ENCODE measurements around the gene KCNG2. TPM values are rescaled to one million over a fixed set of nuclear protein-coding genes. Genes with fewer than 3 reads are reported as not detected.

The KCNG2 gene
- total RNA-seq, 1 experiment from 2014 or later: not detected

DNA sequence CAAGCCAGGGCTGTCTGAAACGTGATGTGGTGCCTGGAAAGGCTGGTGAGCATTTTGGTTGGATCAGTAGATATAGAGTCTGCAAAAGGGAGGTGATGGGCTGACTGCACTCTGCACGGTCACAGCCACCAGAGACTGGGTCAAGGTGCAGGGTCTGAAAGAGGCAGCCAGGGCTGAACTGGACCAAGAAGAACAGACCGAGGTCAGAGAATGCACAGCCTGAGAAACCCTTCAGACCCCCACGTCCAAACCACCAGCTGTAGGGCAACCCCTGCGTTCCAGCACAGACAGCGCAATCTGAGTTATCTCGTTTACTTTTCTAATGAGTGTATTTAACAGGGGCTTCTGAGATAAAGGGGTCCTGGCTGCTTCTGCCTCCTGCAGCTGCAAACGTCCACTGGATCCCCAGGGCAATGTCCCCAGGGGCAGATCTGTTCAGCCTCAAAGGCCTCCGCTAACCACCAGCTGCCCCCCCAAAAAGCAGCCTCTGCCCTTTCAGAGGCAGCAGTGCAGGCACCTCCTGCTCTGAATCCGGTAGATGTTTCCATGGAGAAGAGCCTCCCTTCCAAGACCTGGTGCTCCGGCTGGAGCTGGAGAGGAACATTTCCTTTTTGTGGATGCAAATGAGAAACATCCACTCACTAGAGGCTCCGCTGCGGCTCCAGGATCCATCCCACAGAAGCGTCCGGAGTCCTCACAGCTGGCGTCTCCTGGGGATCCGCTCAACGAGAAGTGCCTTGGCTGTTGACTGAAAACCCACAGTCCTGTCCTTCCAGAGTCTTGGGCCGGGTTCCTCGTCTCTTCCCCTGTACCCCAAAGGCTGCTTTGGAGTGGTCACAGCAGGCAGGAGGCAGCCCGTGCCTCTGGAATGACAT, 970 bp upstream of the KCNG2 start:
- no peaks in the 10 kb centered on the region for H3K9me2 ChIP-seq (ENCODE audit: insufficient read depth)
- H3K9me3 ChIP-seq (ENCODE audit: control insufficient read depth in 1 of 2, insufficient read depth in 1 of 2, low read depth in 1 of 2, low read length in 2 of 2): no peaks in the 10 kb centered on the region
- no peak for DNase-seq (ENCODE audit: low read depth, low spot score)
- H3K27ac ChIP-seq (ENCODE audit: low read depth, low read length): no peak overlapping the region
- ChIA-PET CTCF (no interaction called here), POLR2A (no interaction called here), RAD21 (ENCODE audit: low non-redundant PET in 1 of 2, low total read pairs in 2 of 2, uncharacterized antibody in 2 of 2, unreplicated experiment in 2 of 2) (no interaction called here)
- no peak overlapping the region for H3K4me3 ChIP-seq (replicated peaks in 1 of 2; ENCODE audit: low read depth in 1 of 2, low read length in 2 of 2)
- no peaks in the 10 kb centered on the region for H3K4me1 ChIP-seq (ENCODE audit: control insufficient read depth in 1 of 2, insufficient read depth in 2 of 2, low read length in 2 of 2)
- H2AFZ ChIP-seq (ENCODE audit: low read depth, low read length, poor library complexity, severe bottlenecking): no peak overlapping the region
- H3K79me2 ChIP-seq (ENCODE audit: insufficient read depth, low read length): no peaks in the 10 kb centered on the region
- H4K20me1 ChIP-seq (ENCODE audit: insufficient read depth): no peaks in the 10 kb centered on the region
- TF ChIP-seq CBX3 (IDR thresholded peaks at IDR 0.05; ENCODE audit: low read depth) (no peak), TCF7L2 (IDR thresholded peaks at IDR 0.05; ENCODE audit: borderline replicate concordance, extremely low read depth, insufficient read depth, insufficient read length) (no peak), RAD21 (IDR thresholded peaks at IDR 0.05; ENCODE audit: low read depth) (no peak), EZH2 (IDR thresholded peaks at IDR 0.05) (no peak)
- no peak for ATAC-seq
- no TSS peak for BruUV-seq (replicated peaks)
- no peaks in the 10 kb centered on the region for H3K27me3 ChIP-seq (ENCODE audit: insufficient read depth, low read length)
- no peak overlapping the region for H3K9ac ChIP-seq (ENCODE audit: low read length)
- H3K4me2 ChIP-seq (ENCODE audit: low read length): no peak overlapping the region
- intact Hi-C loops (cut with micrococcal nuclease): no loop called here
- no peaks in the 10 kb centered on the region for H3K36me3 ChIP-seq (ENCODE audit: control insufficient read depth in 1 of 2, insufficient read depth in 2 of 2, low read length in 2 of 2)

DNA sequence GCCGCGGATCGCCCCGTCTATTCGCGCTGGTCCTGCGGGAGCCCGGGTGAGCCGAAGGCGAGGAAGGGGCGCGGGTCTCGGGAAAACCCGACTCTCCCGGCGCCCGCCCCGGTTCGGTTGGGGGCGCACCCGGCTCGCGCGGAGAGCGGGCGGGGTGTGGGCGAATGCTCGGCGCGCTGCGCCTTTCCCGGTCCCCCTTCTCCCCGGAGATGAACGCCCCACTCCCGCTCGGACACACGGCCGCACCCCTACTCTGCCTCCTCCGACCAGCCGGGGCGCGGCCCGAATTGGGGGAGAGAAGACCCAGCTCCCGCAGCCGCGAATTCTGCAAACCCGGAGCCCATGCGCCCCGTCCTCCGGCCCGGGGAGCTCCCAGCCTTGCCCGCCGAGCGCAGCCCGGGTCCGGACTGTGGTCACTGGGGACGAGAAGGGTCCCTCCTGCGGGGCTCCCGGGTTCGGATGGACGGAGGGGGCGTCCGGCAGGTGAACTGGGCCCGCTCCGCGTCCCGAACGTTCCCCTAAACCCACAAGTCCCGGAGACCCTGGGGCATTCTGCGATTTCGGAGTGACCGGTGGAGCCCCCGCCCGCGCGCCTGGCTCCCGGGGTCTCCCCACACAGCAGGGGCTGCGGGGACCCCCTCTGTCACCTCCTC, 734 bp downstream of the KCNG2 start:
- Histone ChIP-seq H3K4me1 (ENCODE audit: control insufficient read depth in 1 of 2, insufficient read depth in 2 of 2, low read length in 2 of 2) (no peaks in the 10 kb centered on the region), H3K4me3 (replicated peaks in 1 of 2; ENCODE audit: low read depth in 1 of 2, low read length in 2 of 2) (no peak overlapping the region), H3K36me3 (ENCODE audit: control insufficient read depth in 1 of 2, insufficient read depth in 2 of 2, low read length in 2 of 2) (no peaks in the 10 kb centered on the region), H3K27ac (ENCODE audit: low read depth, low read length) (no peak overlapping the region), H4K20me1 (ENCODE audit: insufficient read depth) (no peaks in the 10 kb centered on the region), H3K4me2 (ENCODE audit: low read length) (no peak overlapping the region), H3K9me3 (ENCODE audit: control insufficient read depth in 1 of 2, insufficient read depth in 1 of 2, low read depth in 1 of 2, low read length in 2 of 2) (no peaks in the 10 kb centered on the region), H2AFZ (ENCODE audit: low read depth, low read length, poor library complexity, severe bottlenecking) (no peak overlapping the region), H3K9me2 (ENCODE audit: insufficient read depth) (no peaks in the 10 kb centered on the region), H3K27me3 (ENCODE audit: insufficient read depth, low read length) (no peaks in the 10 kb centered on the region), H3K79me2 (ENCODE audit: insufficient read depth, low read length) (no peaks in the 10 kb centered on the region), H3K9ac (ENCODE audit: low read length) (no peak overlapping the region)
- intact Hi-C loops (cut with micrococcal nuclease): no loop called here
- no TSS peak for BruUV-seq (replicated peaks)
- TF ChIP-seq, protein P1, sequence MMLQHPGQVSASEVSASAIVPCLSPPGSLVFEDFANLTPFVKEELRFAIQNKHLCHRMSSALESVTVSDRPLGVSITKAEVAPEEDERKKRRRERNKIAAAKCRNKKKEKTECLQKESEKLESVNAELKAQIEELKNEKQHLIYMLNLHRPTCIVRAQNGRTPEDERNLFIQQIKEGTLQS (IDR thresholded peaks at IDR 0.05): no peak
- TF ChIP-seq, protein P2, sequence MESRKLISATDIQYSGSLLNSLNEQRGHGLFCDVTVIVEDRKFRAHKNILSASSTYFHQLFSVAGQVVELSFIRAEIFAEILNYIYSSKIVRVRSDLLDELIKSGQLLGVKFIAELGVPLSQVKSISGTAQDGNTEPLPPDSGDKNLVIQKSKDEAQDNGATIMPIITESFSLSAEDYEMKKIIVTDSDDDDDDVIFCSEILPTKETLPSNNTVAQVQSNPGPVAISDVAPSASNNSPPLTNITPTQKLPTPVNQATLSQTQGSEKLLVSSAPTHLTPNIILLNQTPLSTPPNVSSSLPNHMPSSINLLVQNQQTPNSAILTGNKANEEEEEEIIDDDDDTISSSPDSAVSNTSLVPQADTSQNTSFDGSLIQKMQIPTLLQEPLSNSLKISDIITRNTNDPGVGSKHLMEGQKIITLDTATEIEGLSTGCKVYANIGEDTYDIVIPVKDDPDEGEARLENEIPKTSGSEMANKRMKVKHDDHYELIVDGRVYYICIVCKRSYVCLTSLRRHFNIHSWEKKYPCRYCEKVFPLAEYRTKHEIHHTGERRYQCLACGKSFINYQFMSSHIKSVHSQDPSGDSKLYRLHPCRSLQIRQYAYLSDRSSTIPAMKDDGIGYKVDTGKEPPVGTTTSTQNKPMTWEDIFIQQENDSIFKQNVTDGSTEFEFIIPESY (IDR thresholded peaks at IDR 0.05; ENCODE audit: extremely low read depth, insufficient replicate concordance, low read length): no peak
- TF ChIP-seq ELF1 (IDR thresholded peaks at IDR 0.05; ENCODE audit: borderline replicate concordance, low read depth) (no peak), POLR2AphosphoS5 (IDR thresholded peaks at IDR 0.05; ENCODE audit: low read depth, low read length) (no peak)
- TF ChIP-seq, protein P3, sequence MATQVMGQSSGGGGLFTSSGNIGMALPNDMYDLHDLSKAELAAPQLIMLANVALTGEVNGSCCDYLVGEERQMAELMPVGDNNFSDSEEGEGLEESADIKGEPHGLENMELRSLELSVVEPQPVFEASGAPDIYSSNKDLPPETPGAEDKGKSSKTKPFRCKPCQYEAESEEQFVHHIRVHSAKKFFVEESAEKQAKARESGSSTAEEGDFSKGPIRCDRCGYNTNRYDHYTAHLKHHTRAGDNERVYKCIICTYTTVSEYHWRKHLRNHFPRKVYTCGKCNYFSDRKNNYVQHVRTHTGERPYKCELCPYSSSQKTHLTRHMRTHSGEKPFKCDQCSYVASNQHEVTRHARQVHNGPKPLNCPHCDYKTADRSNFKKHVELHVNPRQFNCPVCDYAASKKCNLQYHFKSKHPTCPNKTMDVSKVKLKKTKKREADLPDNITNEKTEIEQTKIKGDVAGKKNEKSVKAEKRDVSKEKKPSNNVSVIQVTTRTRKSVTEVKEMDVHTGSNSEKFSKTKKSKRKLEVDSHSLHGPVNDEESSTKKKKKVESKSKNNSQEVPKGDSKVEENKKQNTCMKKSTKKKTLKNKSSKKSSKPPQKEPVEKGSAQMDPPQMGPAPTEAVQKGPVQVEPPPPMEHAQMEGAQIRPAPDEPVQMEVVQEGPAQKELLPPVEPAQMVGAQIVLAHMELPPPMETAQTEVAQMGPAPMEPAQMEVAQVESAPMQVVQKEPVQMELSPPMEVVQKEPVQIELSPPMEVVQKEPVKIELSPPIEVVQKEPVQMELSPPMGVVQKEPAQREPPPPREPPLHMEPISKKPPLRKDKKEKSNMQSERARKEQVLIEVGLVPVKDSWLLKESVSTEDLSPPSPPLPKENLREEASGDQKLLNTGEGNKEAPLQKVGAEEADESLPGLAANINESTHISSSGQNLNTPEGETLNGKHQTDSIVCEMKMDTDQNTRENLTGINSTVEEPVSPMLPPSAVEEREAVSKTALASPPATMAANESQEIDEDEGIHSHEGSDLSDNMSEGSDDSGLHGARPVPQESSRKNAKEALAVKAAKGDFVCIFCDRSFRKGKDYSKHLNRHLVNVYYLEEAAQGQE (IDR thresholded peaks at IDR 0.05; ENCODE audit: low read depth): no peak
- CTCF ChIA-PET: no interaction called here
- RAD21 ChIA-PET (ENCODE audit: low non-redundant PET in 1 of 2, low total read pairs in 2 of 2, uncharacterized antibody in 2 of 2, unreplicated experiment in 2 of 2): no interaction called here
- DNase-seq (ENCODE audit: low read depth, low spot score) (no peak), ATAC-seq (no peak)
- POLR2A ChIA-PET: no interaction called here

All from HCT116 (cell line).